ENCODE data around the gene MCHR1. TPM values are rescaled to one million over a fixed set of nuclear protein-coding genes. Genes with fewer than 3 reads are reported as not detected.
A peak's percentile ranks its signal among the peaks of the same experiment; 100 is the strongest.
"Not testable (repeated sequence)": the region's sequence is repeated elsewhere in the genome, so short reads cannot be mapped to it uniquely, and the experiment has no call there.

MCHR1 gene
- total RNA-seq, 1 experiment from 2014 or later = not detected

DNA sequence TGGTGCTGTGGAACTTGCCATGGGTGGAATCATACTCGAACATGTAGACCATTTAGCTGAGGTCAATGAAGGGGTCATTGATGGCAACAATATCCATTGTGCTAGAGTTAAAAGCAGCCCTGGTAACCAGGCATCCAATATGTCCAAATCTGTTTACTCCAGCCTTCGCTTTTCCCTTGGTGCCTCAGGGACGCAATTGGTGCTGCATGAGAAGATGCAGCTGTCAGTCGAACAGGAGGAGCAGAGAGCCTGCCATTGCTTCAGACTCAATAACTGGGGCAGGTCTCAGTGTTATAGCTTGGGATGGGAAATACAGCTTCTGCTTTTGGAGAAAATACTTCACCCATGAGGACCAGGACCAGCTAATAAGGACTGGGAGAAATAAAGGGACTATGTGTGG lies 5.0 kb upstream of the MCHR1 start:
- TF ChIP-seq, protein P1, sequence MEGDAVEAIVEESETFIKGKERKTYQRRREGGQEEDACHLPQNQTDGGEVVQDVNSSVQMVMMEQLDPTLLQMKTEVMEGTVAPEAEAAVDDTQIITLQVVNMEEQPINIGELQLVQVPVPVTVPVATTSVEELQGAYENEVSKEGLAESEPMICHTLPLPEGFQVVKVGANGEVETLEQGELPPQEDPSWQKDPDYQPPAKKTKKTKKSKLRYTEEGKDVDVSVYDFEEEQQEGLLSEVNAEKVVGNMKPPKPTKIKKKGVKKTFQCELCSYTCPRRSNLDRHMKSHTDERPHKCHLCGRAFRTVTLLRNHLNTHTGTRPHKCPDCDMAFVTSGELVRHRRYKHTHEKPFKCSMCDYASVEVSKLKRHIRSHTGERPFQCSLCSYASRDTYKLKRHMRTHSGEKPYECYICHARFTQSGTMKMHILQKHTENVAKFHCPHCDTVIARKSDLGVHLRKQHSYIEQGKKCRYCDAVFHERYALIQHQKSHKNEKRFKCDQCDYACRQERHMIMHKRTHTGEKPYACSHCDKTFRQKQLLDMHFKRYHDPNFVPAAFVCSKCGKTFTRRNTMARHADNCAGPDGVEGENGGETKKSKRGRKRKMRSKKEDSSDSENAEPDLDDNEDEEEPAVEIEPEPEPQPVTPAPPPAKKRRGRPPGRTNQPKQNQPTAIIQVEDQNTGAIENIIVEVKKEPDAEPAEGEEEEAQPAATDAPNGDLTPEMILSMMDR (IDR thresholded peaks at IDR 0.05; ENCODE audit: unreplicated experiment) = no peak
- Mint-ChIP-seq H3K4me3 (ENCODE audit: unreplicated experiment) (no peak overlapping the region), H3K4me1 (ENCODE audit: insufficient read depth, unreplicated experiment) (peaks cover 11% of the 10 kb centered on the region), H3K9me3 (ENCODE audit: unreplicated experiment) (no peaks in the 10 kb centered on the region), H3K27me3 (ENCODE audit: insufficient read depth, unreplicated experiment) (no peaks in the 10 kb centered on the region), H3K36me3 (ENCODE audit: insufficient read depth, unreplicated experiment) (no peaks in the 10 kb centered on the region), H3K27ac (ENCODE audit: low read depth, unreplicated experiment) (no peak overlapping the region)
- POLR2A ChIA-PET = interaction anchor here (0.5 to 0.7 kb wide), 2 partner anchors 175 to 423 kb away, joined by 3 to 4 read pairs; no protein-coding TSS in a partner anchor
- CTCF ChIA-PET = interaction anchor here (0.9 to 1.2 kb wide), 2 partner anchors 8 to 12 kb away, joined by 3 read pairs; no protein-coding TSS in a partner anchor
- no peak for DNase-seq (ENCODE audit: unreplicated experiment)
- BruUV-seq (replicated peaks) = no TSS peak
- intact Hi-C loops (cut with micrococcal nuclease) = no loop called here

DNA sequence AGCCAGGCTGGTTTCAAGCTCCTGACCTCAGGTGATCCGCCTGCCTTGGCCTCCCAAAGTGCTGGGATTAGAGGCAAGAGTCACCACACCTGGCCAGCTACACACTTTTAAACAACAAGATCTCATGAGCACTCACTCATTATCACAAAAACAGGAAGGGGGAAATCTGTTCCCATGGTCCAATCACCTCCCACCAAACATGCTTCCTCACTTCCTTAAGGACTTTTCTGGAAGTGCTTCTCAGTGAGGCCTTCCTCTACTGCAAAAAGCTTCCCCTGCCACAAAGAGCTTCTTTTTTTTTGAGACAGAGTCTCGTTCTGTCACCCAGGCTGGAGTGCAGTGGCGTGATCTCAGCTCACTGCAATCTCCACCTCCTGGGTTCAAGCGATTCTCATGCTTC lies 3.1 kb upstream of the MCHR1 start:
- H3K27me3 Mint-ChIP-seq (ENCODE audit: insufficient read depth, unreplicated experiment); H3K4me1 Mint-ChIP-seq (ENCODE audit: insufficient read depth, unreplicated experiment); BruUV-seq (replicated peaks); H3K36me3 Mint-ChIP-seq (ENCODE audit: insufficient read depth, unreplicated experiment); H3K9me3 Mint-ChIP-seq (ENCODE audit: unreplicated experiment); intact Hi-C loops (cut with micrococcal nuclease); H3K4me3 Mint-ChIP-seq (ENCODE audit: unreplicated experiment); DNase-seq (ENCODE audit: unreplicated experiment): not testable (repeated sequence)
- CTCF ChIA-PET = interaction anchor here (0.6 to 1.4 kb wide), 4 partner anchors 9 to 84 kb away, joined by 3 to 4 read pairs (median 4); no protein-coding TSS in a partner anchor
- peak overlapping the region; percentile 69 for H3K27ac Mint-ChIP-seq (ENCODE audit: low read depth, unreplicated experiment)
- POLR2A ChIA-PET = interaction anchor here (1.3 to 1.6 kb wide), 2 partner anchors 22 to 24 kb away, joined by 5 to 6 read pairs; no protein-coding TSS in a partner anchor

DNA sequence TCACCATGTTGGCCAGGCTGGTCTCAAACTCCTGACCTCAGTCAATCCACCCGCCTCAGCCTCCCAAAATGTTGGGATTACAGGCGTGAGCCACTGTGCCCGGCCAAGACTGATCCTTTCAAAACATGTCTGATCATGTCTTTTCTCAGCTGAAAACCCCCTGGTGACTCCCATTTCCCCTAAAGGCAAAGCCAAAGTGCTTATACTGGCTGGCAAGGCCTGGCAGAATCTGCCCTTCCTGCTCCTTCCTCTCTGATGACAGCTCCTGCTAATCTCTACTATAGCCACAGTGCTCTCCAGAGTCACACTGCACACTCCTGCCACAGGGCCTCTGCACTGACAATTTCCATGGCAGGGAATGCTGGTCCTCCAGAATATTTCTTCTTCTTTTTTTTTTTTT lies 2.6 kb upstream of the MCHR1 start:
- Mint-ChIP-seq H3K4me1 (ENCODE audit: insufficient read depth, unreplicated experiment) (peaks cover 5% of the 10 kb centered on the region), H3K36me3 (ENCODE audit: insufficient read depth, unreplicated experiment) (no peaks in the 10 kb centered on the region), H3K27me3 (ENCODE audit: insufficient read depth, unreplicated experiment) (no peaks in the 10 kb centered on the region), H3K4me3 (ENCODE audit: unreplicated experiment) (no peak overlapping the region), H3K27ac (ENCODE audit: low read depth, unreplicated experiment) (peak overlapping the region; percentile 69), H3K9me3 (ENCODE audit: unreplicated experiment) (no peaks in the 10 kb centered on the region)
- DNase-seq (ENCODE audit: unreplicated experiment) = peak; percentile 55
- ChIA-PET CTCF (interaction anchor here (0.6 to 1.3 kb wide), 3 partner anchors 13 to 26 kb away, joined by 3 to 4 read pairs (median 3); no protein-coding TSS in a partner anchor), POLR2A (interaction anchor here (1.3 to 1.6 kb wide), 2 partner anchors 22 to 25 kb away, joined by 5 to 6 read pairs; no protein-coding TSS in a partner anchor)
- no TSS peak for BruUV-seq (replicated peaks)
- TF ChIP-seq, protein P1 (IDR thresholded peaks at IDR 0.05; ENCODE audit: unreplicated experiment) = no peak
- intact Hi-C loops (cut with micrococcal nuclease) = no loop called here

DNA sequence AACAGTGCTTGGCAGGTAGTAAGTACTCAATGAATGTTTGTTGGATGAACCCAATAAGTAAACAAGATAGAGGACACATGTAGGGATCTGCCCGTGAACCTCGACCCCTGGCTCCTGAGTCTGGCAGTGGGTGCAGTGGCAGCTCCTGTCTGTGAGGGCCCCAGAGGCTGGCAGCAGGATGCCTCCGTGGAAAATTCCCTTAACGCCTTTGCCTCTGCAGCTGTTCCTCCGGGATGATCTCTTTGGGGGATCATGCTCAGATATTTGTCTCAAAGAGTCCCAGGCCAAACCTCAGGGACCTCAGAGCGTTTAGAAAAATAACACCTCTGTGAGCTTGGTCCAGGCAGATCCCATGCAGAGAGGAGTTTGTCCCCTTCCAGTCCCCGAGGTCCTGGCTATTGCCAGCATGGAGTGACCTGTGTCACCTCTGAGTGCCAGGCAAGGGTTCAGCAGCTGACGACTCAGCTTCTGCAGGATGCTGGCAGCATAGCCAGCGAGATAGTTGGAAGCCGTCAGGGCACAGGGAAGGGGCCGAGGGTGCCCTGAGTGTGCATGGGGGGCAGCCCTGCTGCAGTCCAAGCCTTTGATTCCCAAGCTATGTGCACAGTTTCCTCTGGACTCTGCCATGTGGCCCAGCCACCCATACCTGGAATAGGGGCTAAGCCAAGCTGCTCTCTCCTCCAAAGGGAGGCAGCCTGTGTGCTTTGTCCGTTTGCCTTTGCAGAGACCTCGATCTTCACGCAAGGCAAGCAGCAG lies 613 bp upstream of the MCHR1 start:
- H3K27ac Mint-ChIP-seq (ENCODE audit: low read depth, unreplicated experiment) = no peak overlapping the region
- ChIA-PET CTCF (no interaction called here), POLR2A (no interaction called here)
- intact Hi-C loops (cut with micrococcal nuclease) = no loop called here
- H3K4me1 Mint-ChIP-seq (ENCODE audit: insufficient read depth, unreplicated experiment) = peaks cover 12% of the 10 kb centered on the region
- H3K27me3 Mint-ChIP-seq (ENCODE audit: insufficient read depth, unreplicated experiment) = no peaks in the 10 kb centered on the region
- no peaks in the 10 kb centered on the region for H3K9me3 Mint-ChIP-seq (ENCODE audit: unreplicated experiment)
- TF ChIP-seq, protein P1 (IDR thresholded peaks at IDR 0.05; ENCODE audit: unreplicated experiment) = no peak
- BruUV-seq (replicated peaks) = no TSS peak
- H3K36me3 Mint-ChIP-seq (ENCODE audit: insufficient read depth, unreplicated experiment) = no peaks in the 10 kb centered on the region
- no peak for DNase-seq (ENCODE audit: unreplicated experiment)
- no peak overlapping the region for H3K4me3 Mint-ChIP-seq (ENCODE audit: unreplicated experiment)

Measured in MCF 10A (cell line).